PC-9 (cell line): ENCODE measurements around the gene LMOD3. TPM values are rescaled to one million over a fixed set of nuclear protein-coding genes. Genes with fewer than 3 reads are reported as not detected.
A peak's percentile ranks its signal among the peaks of the same experiment; 100 is the strongest.

Experiments
- BruUV-seq: library from RNA; stranded (reverse); fragments of 400-500 nt; replicated peaks from 2 replicates; lab custom pipeline; 2021; lab: Mats Ljungman, UMichigan
- CTCF ChIA-PET: fragments of 300-600 bp; sonication (Branson Sonifier 250); formaldehyde crosslinking; loops from one replicate; lab custom pipeline; 2022; ENCODE audit warnings: antibody characterized with exemption; lab: Charles Lee
- POLR2A ChIA-PET: fragments of 300-600 bp; sonication (Branson Sonifier 250); formaldehyde crosslinking; loops from one replicate; lab custom pipeline; 2022; ENCODE audit warnings: antibody characterized with exemption; ENCODE audit not compliant: unreplicated experiment; lab: Charles Lee
- DNase-seq, 2 experiments: peaks; one replicate each; pipeline versions ENCODE4 v3.0.0 to v3.0.0-alpha.2; 2015 to 2022; ENCODE audit warnings: mixed read lengths in 1 of 2
- H2AFZ ChIP-seq: fragments of 200-600 bp; sonication (generic); 2 replicates; pipeline ENCODE4 v1.8.1; 2017; ENCODE audit warnings: antibody characterized with exemption
- H3F3A ChIP-seq: fragments of 200-600 bp; sonication (generic); 2 replicates; pipeline ENCODE4 v1.8.1; 2017; ENCODE audit warnings: antibody characterized with exemption, mild to moderate bottlenecking, low read depth; ENCODE audit not compliant: insufficient read depth
- H3K27ac ChIP-seq: fragments of 200-600 bp; sonication (generic); 2 replicates; pipeline ENCODE4 v1.6.1; 2016; ENCODE audit warnings: mixed run types
- H3K27me3 ChIP-seq: fragments of 200-600 bp; sonication (generic); 2 replicates; pipeline ENCODE4 v1.6.1; 2016; ENCODE audit warnings: low read depth, mixed run types; ENCODE audit not compliant: insufficient read depth
- H3K36me3 ChIP-seq: fragments of 200-600 bp; sonication (generic); 2 replicates; pipeline ENCODE4 v1.6.1; 2016; ENCODE audit warnings: low read depth, mixed run types
- H3K4me1 ChIP-seq: fragments of 200-600 bp; sonication (generic); replicated peaks from 2 replicates; pipeline ENCODE4 v1.6.1; 2016; ENCODE audit warnings: mixed run types; ENCODE audit not compliant: insufficient read depth
- H3K4me2 ChIP-seq: fragments of 200-600 bp; sonication (generic); 2 replicates; pipeline ENCODE4 v1.6.1; 2017; ENCODE audit warnings: mixed run types
- H3K4me3 ChIP-seq: fragments of 200-600 bp; sonication (generic); 2 replicates; pipeline ENCODE4 v1.6.1; 2016; ENCODE audit warnings: mixed run types
- H3K79me2 ChIP-seq: fragments of 200-600 bp; sonication (generic); 2 replicates; pipeline ENCODE4 v1.6.1; 2017; ENCODE audit warnings: low read depth, mixed run types
- H3K9me2 ChIP-seq: fragments of 200-600 bp; sonication (generic); 2 replicates; pipeline ENCODE4 v1.8.1; 2017; ENCODE audit warnings: mild to moderate bottlenecking; ENCODE audit not compliant: insufficient read depth
- H3K9me3 ChIP-seq: fragments of 200-600 bp; sonication (generic); 2 replicates; pipeline ENCODE4 v1.8.1; 2016; ENCODE audit warnings: low read depth; ENCODE audit not compliant: insufficient read depth
- H4K20me1 ChIP-seq: fragments of 200-600 bp; sonication (generic); 2 replicates; pipeline ENCODE4 v1.8.1; 2017; ENCODE audit not compliant: insufficient read depth
- EZH2 ChIP-seq: fragments of 200-600 bp; sonication (generic); IDR thresholded peaks from 2 replicates; pipeline ENCODE4 v1.8.0; 2017; ENCODE audit warnings: antibody characterized with exemption, low read depth
- intact Hi-C: fragments of 100-400 bp; cut with micrococcal nuclease; formaldehyde crosslinking; loops from one replicate; pipeline ENCODE4 v1.10.0; 2022; ENCODE audit not compliant: unreplicated experiment
- total RNA-seq: library from RNA; stranded (reverse); gene quantifications from 2 replicates; pipeline ENCODE4 v1.2.3, GENCODE V29; 2021
- TF ChIP-seq, protein P1 (sequence below): fragments of 200-600 bp; sonication (generic); conservative IDR thresholded peaks from 2 replicates; pipeline ENCODE4 v1.6.1; 2017; ENCODE audit warnings: mixed run types, antibody characterized with exemption, mild to moderate bottlenecking, moderate library complexity

Gene LMOD3
- total RNA-seq, 1 experiment from 2014 or later = not detected

DNA sequence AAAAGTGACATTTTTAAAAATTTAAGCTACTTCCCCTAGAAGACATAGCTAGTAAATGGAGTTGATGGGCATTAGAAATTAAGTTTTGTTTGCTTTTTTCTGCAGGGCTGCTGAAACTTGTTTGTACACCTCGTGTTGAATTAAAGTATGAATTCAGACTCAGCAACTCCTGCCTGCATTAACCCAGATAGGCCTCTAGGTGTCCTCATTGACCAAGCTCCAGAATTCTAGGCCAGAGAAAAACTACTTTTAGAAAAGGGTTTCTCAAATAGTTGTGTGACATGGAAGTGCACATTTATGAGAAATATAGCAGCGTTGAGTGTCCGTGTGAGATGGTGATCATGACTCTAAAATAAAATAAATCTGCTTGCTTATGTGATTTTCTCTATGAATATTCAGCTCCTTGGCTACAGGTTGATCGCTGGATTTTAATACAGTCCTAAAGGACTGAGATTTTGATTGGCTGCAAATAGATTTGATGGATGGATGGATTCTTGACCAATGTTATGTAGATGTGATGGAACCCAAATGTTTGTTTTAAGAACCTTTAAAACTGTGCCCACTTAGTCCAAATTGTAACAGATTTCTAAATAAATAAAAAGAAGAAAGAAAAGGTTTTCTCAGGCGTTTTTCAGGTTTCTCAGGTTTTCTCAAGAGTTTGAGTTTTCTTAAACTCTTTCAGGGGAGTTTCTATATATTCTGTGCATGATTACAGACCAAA is 39.4 kb upstream of the LMOD3 start:
- H3K4me1 ChIP-seq = peaks cover 15% of the 10 kb centered on the region; the same call in 1 of the 2 replicates
- H2AFZ ChIP-seq = no peak overlapping the region; the same call in 1 of the 2 replicates
- DNase-seq = peak; percentile 29 to 47
- no peaks in the 10 kb centered on the region for H3K9me3 ChIP-seq
- H3K4me3 ChIP-seq = no peak overlapping the region
- H3K4me2 ChIP-seq = no peak overlapping the region
- H3K27me3 ChIP-seq = no peaks in the 10 kb centered on the region
- CTCF ChIA-PET = interaction anchor here (0.6 to 3.2 kb wide), 8 partner anchors 21 to 557 kb away, joined by 3 to 24 read pairs (median 4); no protein-coding TSS in a partner anchor
- no peaks in the 10 kb centered on the region for H3K9me2 ChIP-seq
- H3K27ac ChIP-seq = no peak overlapping the region
- POLR2A ChIA-PET = interaction anchor here (0.5 kb wide), 1 partner anchor 81 kb away, joined by 3 read pairs; no protein-coding TSS in a partner anchor
- H3F3A ChIP-seq = no peaks in the 10 kb centered on the region
- H3K79me2 ChIP-seq = no peaks in the 10 kb centered on the region
- intact Hi-C loops = loop anchor here (1.0 to 5.0 kb wide), 6 partner anchors 39 to 510 kb away; partner anchors contain the start of gene LMOD3
- no peaks in the 10 kb centered on the region for H3K36me3 ChIP-seq
- H4K20me1 ChIP-seq = no peaks in the 10 kb centered on the region
- no peak for TF ChIP-seq EZH2
- TF ChIP-seq, protein P1, sequence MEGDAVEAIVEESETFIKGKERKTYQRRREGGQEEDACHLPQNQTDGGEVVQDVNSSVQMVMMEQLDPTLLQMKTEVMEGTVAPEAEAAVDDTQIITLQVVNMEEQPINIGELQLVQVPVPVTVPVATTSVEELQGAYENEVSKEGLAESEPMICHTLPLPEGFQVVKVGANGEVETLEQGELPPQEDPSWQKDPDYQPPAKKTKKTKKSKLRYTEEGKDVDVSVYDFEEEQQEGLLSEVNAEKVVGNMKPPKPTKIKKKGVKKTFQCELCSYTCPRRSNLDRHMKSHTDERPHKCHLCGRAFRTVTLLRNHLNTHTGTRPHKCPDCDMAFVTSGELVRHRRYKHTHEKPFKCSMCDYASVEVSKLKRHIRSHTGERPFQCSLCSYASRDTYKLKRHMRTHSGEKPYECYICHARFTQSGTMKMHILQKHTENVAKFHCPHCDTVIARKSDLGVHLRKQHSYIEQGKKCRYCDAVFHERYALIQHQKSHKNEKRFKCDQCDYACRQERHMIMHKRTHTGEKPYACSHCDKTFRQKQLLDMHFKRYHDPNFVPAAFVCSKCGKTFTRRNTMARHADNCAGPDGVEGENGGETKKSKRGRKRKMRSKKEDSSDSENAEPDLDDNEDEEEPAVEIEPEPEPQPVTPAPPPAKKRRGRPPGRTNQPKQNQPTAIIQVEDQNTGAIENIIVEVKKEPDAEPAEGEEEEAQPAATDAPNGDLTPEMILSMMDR = peak; percentile 92
- no TSS peak for BruUV-seq

DNA sequence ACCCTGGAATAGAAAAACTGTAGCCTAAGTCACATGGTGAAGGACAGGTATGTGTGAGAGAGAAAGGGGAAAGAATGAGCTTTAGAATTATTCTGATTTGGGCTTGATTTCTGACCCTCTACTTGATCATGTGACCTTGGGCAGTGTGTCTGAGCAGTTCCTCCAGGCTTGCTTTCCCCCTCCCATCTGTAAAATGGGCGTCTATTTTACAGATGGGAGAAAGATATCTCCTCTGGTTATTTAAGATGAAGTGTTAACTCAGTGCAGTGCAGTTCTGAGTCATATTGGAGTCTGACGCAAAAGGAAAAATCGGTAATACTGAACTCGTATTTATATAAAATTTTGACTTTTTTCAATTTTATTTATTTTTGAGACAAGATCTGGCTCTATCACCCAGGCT is 38.1 kb upstream of the LMOD3 start:
- H3K36me3 ChIP-seq = no peaks in the 10 kb centered on the region
- TF ChIP-seq, protein P1 = no peak
- no peak overlapping the region for H2AFZ ChIP-seq
- H3K4me2 ChIP-seq = no peak overlapping the region
- POLR2A ChIA-PET = interaction anchor here (0.6 kb wide), 1 partner anchor 74 kb away, joined by 5 read pairs; no protein-coding TSS in a partner anchor
- no peaks in the 10 kb centered on the region for H4K20me1 ChIP-seq
- no peak for DNase-seq
- CTCF ChIA-PET = interaction anchor here (1.6 to 3.2 kb wide), 2 partner anchors 40 to 145 kb away, joined by 7 to 24 read pairs; no protein-coding TSS in a partner anchor
- H3K4me1 ChIP-seq = peaks cover 15% of the 10 kb centered on the region; the same call in 1 of the 2 replicates
- no peak overlapping the region for H3K27ac ChIP-seq
- no peaks in the 10 kb centered on the region for H3K27me3 ChIP-seq
- intact Hi-C loops = loop anchor here (5.0 kb wide), 1 partner anchor 38 kb away; the partner anchor contains the start of gene LMOD3
- H3F3A ChIP-seq = no peaks in the 10 kb centered on the region
- H3K9me2 ChIP-seq = no peaks in the 10 kb centered on the region
- no peaks in the 10 kb centered on the region for H3K9me3 ChIP-seq
- H3K79me2 ChIP-seq = no peaks in the 10 kb centered on the region
- no peak overlapping the region for H3K4me3 ChIP-seq
- no TSS peak for BruUV-seq

DNA sequence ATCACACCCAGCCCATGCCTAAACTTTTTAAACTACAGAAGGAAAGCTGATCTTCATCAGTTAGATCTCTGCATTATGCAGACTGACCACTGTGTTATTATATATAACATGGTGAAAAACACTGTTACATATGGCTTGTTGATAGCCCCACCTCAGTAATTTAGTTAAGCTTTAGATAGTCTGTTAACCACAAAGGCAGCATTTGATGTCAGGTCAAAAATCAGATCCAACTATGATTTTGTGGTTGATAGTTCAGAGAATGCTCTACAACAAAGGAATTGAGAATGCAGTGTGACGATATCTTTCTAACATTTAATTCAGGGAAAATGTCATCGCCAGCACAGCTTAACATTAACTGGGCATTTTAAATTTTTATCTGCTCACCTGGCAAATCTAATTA is 37.7 kb upstream of the LMOD3 start:
- CTCF ChIA-PET = interaction anchor here (0.7 to 3.2 kb wide), 2 partner anchors 127 to 146 kb away, joined by 7 to 24 read pairs; no protein-coding TSS in a partner anchor
- no peak overlapping the region for H3K4me2 ChIP-seq

More for the DNA sequence above, 37.7 kb upstream of the LMOD3 start:
- Histone ChIP-seq H3K9me2 (no peaks in the 10 kb centered on the region), H3K36me3 (no peaks in the 10 kb centered on the region), H4K20me1 (no peaks in the 10 kb centered on the region), H3K27ac (no peak overlapping the region), H3K9me3 (no peaks in the 10 kb centered on the region), H3K79me2 (no peaks in the 10 kb centered on the region), H3F3A (no peaks in the 10 kb centered on the region), H3K4me1 (peaks cover 15% of the 10 kb centered on the region; the same call in 1 of the 2 replicates), H2AFZ (no peak overlapping the region), H3K4me3 (no peak overlapping the region), H3K27me3 (no peaks in the 10 kb centered on the region)
- TF ChIP-seq EZH2 = no peak
- TF ChIP-seq, protein P1 = no peak
- intact Hi-C loops = loop anchor here (5.0 kb wide), 1 partner anchor 38 kb away; the partner anchor contains the start of gene LMOD3
- POLR2A ChIA-PET = interaction anchor here (0.6 kb wide), 1 partner anchor 74 kb away, joined by 5 read pairs; no protein-coding TSS in a partner anchor
- BruUV-seq = no TSS peak
- no peak for DNase-seq
